Large intestine (tissue), 3 donors: ENCODE data around the gene MCC. TPM values are rescaled to one million over a fixed set of nuclear protein-coding genes. Genes with fewer than 3 reads are reported as not detected.
A peak's percentile ranks its signal among the peaks of the same experiment; 100 is the strongest.

Source experiments
- DNase-seq, 2 donors: peaks; one replicate each; pipeline versions ENCODE4 v3.0.0 to v3.0.0-alpha.2; 2013
- H3K27ac ChIP-seq: one replicate; pipeline ENCODE4 v1.5.1; 2013; ENCODE audit warnings: low read length
- H3K27me3 ChIP-seq: 2 replicates; pipeline ENCODE4 v1.6.1; 2013; ENCODE audit warnings: low read length; ENCODE audit not compliant: control insufficient read depth, insufficient read depth
- H3K36me3 ChIP-seq: 2 replicates; pipeline ENCODE4 v1.6.1; 2013; ENCODE audit warnings: low read length; ENCODE audit not compliant: control insufficient read depth, insufficient read depth
- H3K4me1 ChIP-seq: one replicate; pipeline ENCODE4 v1.6.1; 2013; ENCODE audit warnings: low read length; ENCODE audit not compliant: control insufficient read depth, insufficient read depth
- H3K4me3 ChIP-seq: one replicate; pipeline ENCODE4 v1.5.1; 2013; ENCODE audit warnings: low read length
- H3K9me3 ChIP-seq: one replicate; pipeline ENCODE4 v1.6.1; 2013; ENCODE audit warnings: mild to moderate bottlenecking, low read depth, low read length, moderate library complexity; ENCODE audit not compliant: control insufficient read depth
- WGBS: methylation state at CpG from one replicate; pipeline ENCODE4 v1.1.5; 2013; ENCODE audit warnings: low lambda C conversion rate; ENCODE audit not compliant: insufficient coverage; 5-methylcytosine and 5-hydroxymethylcytosine counted together
- polyA plus RNA-seq: library from polyadenylated mRNA; unstranded; fragments of 120-200 nt; gene quantifications from one replicate; pipeline ENCODE4 v1.2.1, GENCODE V29; 2013

Gene MCC
- polyA plus RNA-seq, 1 donor, result 5.2 TPM

GRCh38 chr5:113209498-113209897 is 278.8 kb downstream of the MCC start:
- WGBS, result 100% methylated on average over 1 of the region's 4 CpGs
- no peaks in the 10 kb centered on the region for H3K9me3 ChIP-seq
- DNase-seq, result no peak
- H3K27me3 ChIP-seq, result no peaks in the 10 kb centered on the region
- H3K36me3 ChIP-seq, result no peaks in the 10 kb centered on the region
- H3K27ac ChIP-seq, result no peak overlapping the region
- no peak overlapping the region for H3K4me3 ChIP-seq
- H3K4me1 ChIP-seq, result no peaks in the 10 kb centered on the region

- H3K36me3 ChIP-seq, result no peaks in the 10 kb centered on the region
- peaks cover 4% of the 10 kb centered on the region for H3K4me1 ChIP-seq
- no CpG with 5 or more reads among the region's 3 CpGs for WGBS
- H3K4me3 ChIP-seq, result no peak overlapping the region
- DNase-seq, result no peak
- no peak overlapping the region for H3K27ac ChIP-seq
- no peaks in the 10 kb centered on the region for H3K27me3 ChIP-seq
- H3K9me3 ChIP-seq, result no peaks in the 10 kb centered on the region
Measured at GRCh38 chr5:113205807-113206206, 282.4 kb downstream of the MCC start.

DNA sequence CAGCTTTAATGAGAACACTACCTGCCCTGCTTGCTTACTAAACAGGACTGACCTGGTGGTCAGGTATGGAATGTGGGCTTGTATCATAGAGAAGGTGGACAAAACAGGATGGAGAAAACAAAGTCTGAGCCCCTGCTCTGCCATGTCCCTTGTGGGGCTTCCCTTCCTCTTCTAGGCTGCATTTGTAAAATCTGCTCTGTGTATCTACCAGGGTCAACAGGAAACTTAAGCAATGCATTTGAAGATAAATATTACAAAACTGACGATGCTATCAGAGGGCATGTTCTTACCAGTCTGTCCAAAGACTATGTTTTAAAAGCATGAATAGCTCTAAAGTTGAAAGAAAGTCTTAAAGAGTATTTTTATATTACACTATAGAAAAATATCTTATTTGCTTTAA is 282.9 kb downstream of the MCC start:
- no CpG with 5 or more reads among the region's 1 CpG for WGBS
- no peak for DNase-seq
- no peaks in the 10 kb centered on the region for H3K9me3 ChIP-seq
- no peaks in the 10 kb centered on the region for H3K36me3 ChIP-seq
- no peak overlapping the region for H3K4me3 ChIP-seq
- H3K27me3 ChIP-seq, result no peaks in the 10 kb centered on the region
- H3K4me1 ChIP-seq, result peaks cover 4% of the 10 kb centered on the region
- H3K27ac ChIP-seq, result no peak overlapping the region

DNA sequence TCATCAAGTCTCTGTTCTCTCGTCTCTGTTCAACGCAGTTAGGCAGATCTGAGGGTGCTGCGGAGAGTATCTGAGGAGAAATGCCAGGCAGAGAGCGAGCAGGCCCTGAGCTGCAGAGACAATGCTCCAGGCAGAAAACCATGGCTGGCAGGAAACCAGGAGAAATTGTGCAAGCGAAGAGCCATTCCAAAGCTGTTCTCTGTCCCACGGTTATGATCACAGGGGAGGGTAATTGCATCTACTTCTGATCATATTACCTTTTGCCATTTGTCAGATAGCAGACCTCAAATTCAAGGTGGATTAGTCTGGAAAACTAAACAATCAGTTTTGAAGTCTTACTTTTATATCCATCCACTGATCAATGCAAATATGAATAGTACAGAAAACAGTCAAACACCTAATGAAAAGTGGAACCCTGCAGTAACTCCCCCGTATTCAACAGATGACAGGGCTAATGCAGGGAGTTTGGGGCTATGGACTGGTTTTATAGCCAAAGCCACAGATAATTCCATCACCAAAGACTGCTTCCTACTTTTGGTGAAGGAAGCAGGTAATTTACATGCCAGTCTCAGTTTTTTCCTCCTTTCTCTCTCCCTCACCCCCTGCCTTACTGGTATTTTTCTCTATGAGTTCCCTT is 283.6 kb downstream of the MCC start:
- H3K4me1 ChIP-seq, result peaks cover 4% of the 10 kb centered on the region
- DNase-seq, result no peak
- H3K27ac ChIP-seq, result no peak overlapping the region
- no peaks in the 10 kb centered on the region for H3K9me3 ChIP-seq
- no peak overlapping the region for H3K4me3 ChIP-seq
- H3K36me3 ChIP-seq, result no peaks in the 10 kb centered on the region
- no peaks in the 10 kb centered on the region for H3K27me3 ChIP-seq
- no CpG with 5 or more reads among the region's 7 CpGs for WGBS

DNA sequence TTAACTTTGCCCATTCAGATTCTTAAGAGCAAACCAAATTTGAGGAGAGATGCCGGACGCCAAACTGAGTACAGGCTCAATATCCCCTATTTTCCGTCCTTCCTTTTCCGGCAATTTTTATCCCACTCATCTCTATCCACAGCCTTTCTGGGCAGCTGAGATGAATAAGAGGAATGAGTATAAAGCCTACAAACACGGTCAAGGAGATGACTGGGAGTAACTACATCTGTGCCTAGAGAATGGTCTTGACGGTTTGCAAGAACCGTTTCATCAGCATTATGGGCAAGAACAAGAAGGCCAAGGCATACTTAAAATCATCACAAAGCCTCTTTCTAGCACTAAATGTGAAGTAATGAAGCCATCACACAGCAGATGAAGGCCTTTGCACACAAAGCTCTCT is 284.3 kb downstream of the MCC start:
- H3K36me3 ChIP-seq, result no peaks in the 10 kb centered on the region
- no peak overlapping the region for H3K4me3 ChIP-seq
- no peak overlapping the region for H3K27ac ChIP-seq
- 100% methylated on average over 4 of the region's 7 CpGs for WGBS
- DNase-seq, result no peak
- H3K9me3 ChIP-seq, result no peaks in the 10 kb centered on the region
- no peaks in the 10 kb centered on the region for H3K27me3 ChIP-seq
- peaks cover 4% of the 10 kb centered on the region for H3K4me1 ChIP-seq

DNA sequence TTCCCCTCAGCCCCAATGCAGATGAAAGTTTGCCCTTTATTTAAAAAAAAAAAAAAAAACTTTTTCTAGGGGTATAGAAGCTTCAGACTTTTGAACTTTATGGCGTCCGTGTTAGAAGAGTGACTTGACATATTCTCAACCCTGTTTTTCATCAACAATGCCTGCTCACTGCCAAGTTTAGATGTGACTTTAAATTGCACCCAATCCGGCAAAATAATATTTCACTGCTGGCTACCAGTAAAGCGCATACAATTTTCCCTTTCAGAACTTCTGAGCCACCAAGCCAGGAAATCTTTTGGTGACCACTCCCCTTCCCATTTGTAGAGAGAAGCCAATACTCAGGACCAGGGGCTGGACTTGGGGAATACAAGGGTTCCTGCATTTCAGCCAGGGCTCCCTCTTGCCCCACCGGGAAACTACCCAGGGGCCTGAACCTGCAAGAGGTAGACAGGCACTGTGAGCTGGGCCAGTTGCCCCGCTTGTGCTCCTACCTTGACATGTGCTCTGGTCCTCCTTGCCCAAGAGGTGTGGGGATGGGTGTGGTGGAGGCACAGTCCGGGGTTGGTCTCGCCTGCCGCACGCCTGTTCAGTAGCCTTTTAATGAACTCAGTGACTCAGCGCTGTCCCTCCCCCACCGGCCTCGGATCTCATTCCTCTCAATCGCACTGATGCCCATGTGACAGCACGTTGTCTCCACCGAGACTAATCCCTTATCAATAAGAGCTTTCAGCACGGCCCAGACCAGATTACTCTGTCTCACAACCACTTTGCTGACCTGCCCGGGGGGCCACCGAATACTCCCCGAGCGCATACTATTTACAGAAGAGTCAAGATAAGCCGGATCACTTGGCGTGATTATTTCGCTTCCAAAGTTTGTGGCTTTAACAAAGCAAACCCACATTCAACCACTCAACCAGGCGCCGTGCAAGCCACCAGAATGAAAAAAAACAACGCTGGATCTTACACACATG is 285.2 kb downstream of the MCC start:
- peak; percentile 68 to 85 for DNase-seq
- H3K36me3 ChIP-seq, result no peaks in the 10 kb centered on the region
- no peaks in the 10 kb centered on the region for H3K9me3 ChIP-seq
- H3K27ac ChIP-seq, result no peak overlapping the region
- H3K4me1 ChIP-seq, result peaks cover 4% of the 10 kb centered on the region
- no peaks in the 10 kb centered on the region for H3K27me3 ChIP-seq
- H3K4me3 ChIP-seq, result no peak overlapping the region
- 18% methylated on average over 2 of the region's 27 CpGs for WGBS

DNA sequence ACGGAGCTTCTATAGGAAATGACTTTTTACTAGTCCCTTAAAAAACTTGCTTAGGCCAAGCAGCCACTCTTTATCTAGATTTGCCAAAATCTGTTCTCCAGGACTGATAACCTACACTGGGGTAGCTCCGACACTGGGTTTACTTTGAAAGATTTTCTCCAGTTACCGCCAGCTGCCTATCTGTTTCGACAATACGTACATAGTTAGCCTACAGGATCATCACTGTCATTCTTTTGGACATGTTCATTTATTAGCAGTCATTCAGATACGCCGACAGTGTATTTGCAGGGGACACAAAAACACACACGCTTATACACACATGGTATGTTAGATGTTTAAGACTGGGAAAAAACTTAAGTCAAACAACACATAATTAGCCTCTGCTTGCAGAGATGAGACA is 286.0 kb downstream of the MCC start:
- Histone ChIP-seq H3K4me1 (peaks cover 4% of the 10 kb centered on the region), H3K36me3 (no peaks in the 10 kb centered on the region), H3K4me3 (no peak overlapping the region), H3K9me3 (no peaks in the 10 kb centered on the region), H3K27me3 (no peaks in the 10 kb centered on the region), H3K27ac (no peak overlapping the region)
- 100% methylated on average over 1 of the region's 8 CpGs for WGBS
- DNase-seq, result no peak

- no peak overlapping the region for H3K4me3 ChIP-seq
- H3K4me1 ChIP-seq, result peaks cover 4% of the 10 kb centered on the region
- DNase-seq, result no peak
- no peak overlapping the region for H3K27ac ChIP-seq
- no peaks in the 10 kb centered on the region for H3K36me3 ChIP-seq
- no peaks in the 10 kb centered on the region for H3K9me3 ChIP-seq
- no CpG with 5 or more reads among the region's 5 CpGs for WGBS
- H3K27me3 ChIP-seq, result no peaks in the 10 kb centered on the region
Measured at GRCh38 chr5:113201715-113202114, 286.5 kb downstream of the MCC start.

GRCh38 chr5:113199122-113199905 is 288.9 kb downstream of the MCC start:
- 67% methylated on average over 2 of the region's 5 CpGs for WGBS
- Histone ChIP-seq H3K27me3 (no peaks in the 10 kb centered on the region), H3K4me3 (no peak overlapping the region), H3K4me1 (peaks cover 4% of the 10 kb centered on the region), H3K9me3 (no peaks in the 10 kb centered on the region), H3K27ac (no peak overlapping the region), H3K36me3 (no peaks in the 10 kb centered on the region)
- no peak for DNase-seq

GRCh38 chr5:113197456-113198200 is 290.6 kb downstream of the MCC start:
- Histone ChIP-seq H3K27me3 (no peaks in the 10 kb centered on the region), H3K9me3 (no peaks in the 10 kb centered on the region), H3K4me1 (no peaks in the 10 kb centered on the region), H3K4me3 (no peak overlapping the region), H3K36me3 (no peaks in the 10 kb centered on the region), H3K27ac (no peak overlapping the region)
- no peak for DNase-seq
- no CpG with 5 or more reads among the region's 7 CpGs for WGBS
